Parietal lobe (tissue), 2 donors: ENCODE measurements around the gene INTS7. TPM values are rescaled to one million over a fixed set of nuclear protein-coding genes. Genes with fewer than 3 reads are reported as not detected.

Experiments
- small RNA-seq: library from RNA; depleted of rRNA; stranded (forward); fragments of <200 nt; gene quantifications from one replicate; pipeline ENCODE3, GENCODE V24; 2014; ENCODE audit warnings: low replicate concordance
- total RNA-seq: library from RNA; depleted of rRNA; stranded (reverse); fragments of >200 nt; gene quantifications from one replicate; pipeline ENCODE4 v1.2.3, GENCODE V29; 2014

INTS7 gene
- 43.5 TPM for total RNA-seq

DNA sequence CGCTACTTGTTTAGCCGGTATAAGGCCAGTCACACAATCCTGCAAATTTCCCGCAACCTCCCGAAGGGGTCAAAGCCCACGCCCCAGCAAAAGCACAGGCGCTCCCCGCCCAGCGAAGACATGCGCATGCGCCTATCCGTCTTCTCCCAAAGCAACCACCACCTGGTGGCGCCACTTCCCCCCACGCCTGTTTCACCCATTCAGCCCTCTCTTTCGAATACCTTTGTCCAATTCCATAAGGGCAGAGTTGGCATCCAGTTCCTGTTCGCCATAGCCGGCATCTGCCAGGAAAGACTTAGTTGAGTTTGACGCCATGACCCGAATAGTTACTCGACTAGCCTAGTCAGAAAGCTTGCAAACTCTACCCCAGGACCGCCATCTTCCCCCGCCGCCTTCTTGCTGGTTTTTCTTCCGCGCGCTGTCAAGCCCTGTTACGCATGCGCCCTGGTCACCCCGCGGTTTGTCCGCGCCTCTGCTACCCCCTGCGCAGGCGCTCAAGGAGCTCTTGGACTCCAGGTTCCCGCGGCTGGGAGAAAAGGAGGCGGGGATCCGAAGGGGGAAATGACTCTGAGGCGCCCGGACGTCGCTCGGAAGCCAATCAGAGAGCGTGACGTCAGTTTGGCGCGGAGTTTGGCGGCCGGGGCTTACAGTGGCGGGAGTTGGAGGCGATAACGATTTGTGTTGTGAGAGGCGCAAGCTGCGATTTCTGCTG, at the start of gene INTS7, which contains the start of gene DTL:
INTS7 (minus strand) TSS at position 435 of the 712 bp plus-strand sequence; CDS start at position 315, 120 bp downstream.
DTL (plus strand) TSS at position 626 of the 712 bp plus-strand sequence. CDS start 143 bp downstream, outside the sequence.

Small RNA genes lying within 50 kb of the gene (small RNA-seq; reads per million reads assigned to genes)
- gene MIR3122 (not detected), gene RF00568 (not detected)

Other genes starting within 250 kb of the INTS7 start
- gene LPGAT1, start 204.8 kb downstream of the INTS7 start, total RNA-seq, result 102 TPM
- 6.6 TPM for gene DTL, start 191 bp upstream of the INTS7 start, total RNA-seq
- gene PPP2R5A, start 249.9 kb upstream of the INTS7 start, total RNA-seq, result 24.1 TPM